Activated CD4-positive, alpha-beta memory T cell treated with anti-CD3 and anti-CD28 coated beads for 36 hours (primary cell): ENCODE results near the gene CUL9. TPM values are rescaled to one million over a fixed set of nuclear protein-coding genes. Genes with fewer than 3 reads are reported as not detected.

Source experiments
- CTCF ChIA-PET: fragments of 350-600 bp; sonication (Branson Sonifier 250); formaldehyde crosslinking; loops from one replicate; lab custom pipeline; 2021; ENCODE audit warnings: antibody characterized with exemption, inconsistent platforms; lab: Charles Lee
- POLR2A ChIA-PET: fragments of 350-600 bp; sonication (Branson Sonifier 250); formaldehyde crosslinking; loops from one replicate; lab custom pipeline; 2021; ENCODE audit warnings: antibody characterized with exemption; lab: Charles Lee
- DNase-seq: peaks from one replicate; pipeline ENCODE4 v3.0.0-alpha.2; 2020
- H3K27ac Mint-ChIP-seq: one replicate; pipeline ENCODE4 v1.8.0; 2021; ENCODE audit warnings: mixed read lengths
- H3K27me3 Mint-ChIP-seq: one replicate; pipeline ENCODE4 v1.8.0; 2021; ENCODE audit warnings: mixed read lengths
- H3K36me3 Mint-ChIP-seq: one replicate; pipeline ENCODE4 v1.8.0; 2021; ENCODE audit warnings: mixed read lengths
- H3K4me1 Mint-ChIP-seq: one replicate; pipeline ENCODE4 v1.8.0; 2021; ENCODE audit warnings: low read depth, mixed read lengths
- H3K4me3 Mint-ChIP-seq: one replicate; pipeline ENCODE4 v1.8.0; 2021; ENCODE audit warnings: mild to moderate bottlenecking, mixed read lengths
- H3K9me3 Mint-ChIP-seq: one replicate; pipeline ENCODE4 v1.8.0; 2021; ENCODE audit warnings: mixed read lengths
- intact Hi-C: fragments of 100-400 bp; cut with micrococcal nuclease; formaldehyde crosslinking; loops from one replicate; pipeline ENCODE4 v1.15.1; 2023
- total RNA-seq, 2 experiments: library from RNA; stranded (reverse); gene quantifications; one replicate each; pipeline ENCODE4 v1.2.3, GENCODE V29; 2021

CUL9 gene
- total RNA-seq, 2 experiments from 2014 or later: 37.8 to 38.4 TPM

DNA sequence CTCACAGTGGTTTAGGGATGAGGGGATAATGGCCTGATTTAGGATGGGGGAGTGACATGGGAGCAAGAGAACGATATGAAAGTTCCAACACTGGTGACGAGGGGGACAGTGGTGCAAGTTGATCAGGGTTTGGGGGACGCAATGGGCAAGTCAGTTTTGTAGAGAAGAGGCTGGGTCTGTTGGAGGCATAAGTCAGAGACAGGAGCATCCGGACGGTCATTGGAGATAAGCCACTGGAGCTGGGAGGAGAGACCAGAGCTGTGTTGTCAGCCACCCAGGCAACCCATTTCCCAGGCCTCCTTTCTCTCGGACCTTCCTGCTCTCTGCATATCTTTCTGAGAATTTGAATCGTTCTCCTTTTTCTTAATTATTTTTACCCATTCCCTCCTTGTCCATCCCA is 37.8 kb downstream of the CUL9 start:
- Mint-ChIP-seq H3K4me3 (no peak overlapping the region), H3K9me3 (no peaks in the 10 kb centered on the region), H3K4me1 (peaks cover 32% of the 10 kb centered on the region), H3K27me3 (no peaks in the 10 kb centered on the region), H3K36me3 (peaks cover 27% of the 10 kb centered on the region), H3K27ac (no peak overlapping the region)
- CTCF ChIA-PET: interaction anchor here (1.4 to 4.1 kb wide), 2 partner anchors 7 to 10 kb away, joined by 4 to 18 read pairs; partner anchors contain the start of gene DNPH1
- POLR2A ChIA-PET: no interaction called here
- no peak for DNase-seq
- intact Hi-C loops: loop anchor here (10.0 kb wide), 1 partner anchor 415 kb away; the partner anchor contains the start of gene MAD2L1BP

DNA sequence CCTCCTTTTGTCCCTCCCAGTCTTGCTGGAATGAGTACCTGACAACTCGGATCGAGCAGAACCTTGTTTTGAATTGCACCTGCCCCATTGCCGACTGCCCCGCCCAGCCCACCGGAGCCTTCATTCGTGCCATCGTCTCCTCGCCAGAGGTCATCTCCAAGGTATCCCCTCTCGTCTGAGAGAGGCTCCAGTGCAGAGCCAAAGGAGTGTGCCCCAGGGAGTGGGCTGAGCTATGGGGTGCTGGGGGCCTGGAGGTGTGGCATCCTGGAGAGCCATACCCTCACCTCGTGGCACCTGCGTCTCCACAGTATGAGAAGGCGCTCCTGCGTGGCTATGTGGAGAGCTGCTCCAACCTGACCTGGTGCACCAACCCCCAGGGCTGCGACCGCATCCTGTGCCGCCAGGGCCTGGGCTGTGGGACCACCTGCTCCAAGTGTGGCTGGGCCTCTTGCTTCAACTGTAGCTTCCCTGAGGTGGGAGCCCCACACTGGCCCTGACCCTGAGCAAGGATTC is 38.5 kb downstream of the CUL9 start:
- Mint-ChIP-seq H3K27me3 (no peaks in the 10 kb centered on the region), H3K36me3 (peaks cover 26% of the 10 kb centered on the region), H3K4me3 (no peak overlapping the region), H3K9me3 (no peaks in the 10 kb centered on the region), H3K4me1 (peaks cover 37% of the 10 kb centered on the region), H3K27ac (no peak overlapping the region)
- no peak for DNase-seq
- ChIA-PET CTCF (interaction anchor here (1.4 to 4.1 kb wide), 2 partner anchors 8 to 9 kb away, joined by 4 to 18 read pairs; partner anchors contain the start of gene DNPH1), POLR2A (interaction anchor here (0.6 to 1.4 kb wide), 2 partner anchors 29 to 300 kb away, joined by 3 to 4 read pairs; no protein-coding TSS in a partner anchor)
- intact Hi-C loops: loop anchor here (10.0 kb wide), 1 partner anchor 414 kb away; the partner anchor contains the start of gene MAD2L1BP

DNA sequence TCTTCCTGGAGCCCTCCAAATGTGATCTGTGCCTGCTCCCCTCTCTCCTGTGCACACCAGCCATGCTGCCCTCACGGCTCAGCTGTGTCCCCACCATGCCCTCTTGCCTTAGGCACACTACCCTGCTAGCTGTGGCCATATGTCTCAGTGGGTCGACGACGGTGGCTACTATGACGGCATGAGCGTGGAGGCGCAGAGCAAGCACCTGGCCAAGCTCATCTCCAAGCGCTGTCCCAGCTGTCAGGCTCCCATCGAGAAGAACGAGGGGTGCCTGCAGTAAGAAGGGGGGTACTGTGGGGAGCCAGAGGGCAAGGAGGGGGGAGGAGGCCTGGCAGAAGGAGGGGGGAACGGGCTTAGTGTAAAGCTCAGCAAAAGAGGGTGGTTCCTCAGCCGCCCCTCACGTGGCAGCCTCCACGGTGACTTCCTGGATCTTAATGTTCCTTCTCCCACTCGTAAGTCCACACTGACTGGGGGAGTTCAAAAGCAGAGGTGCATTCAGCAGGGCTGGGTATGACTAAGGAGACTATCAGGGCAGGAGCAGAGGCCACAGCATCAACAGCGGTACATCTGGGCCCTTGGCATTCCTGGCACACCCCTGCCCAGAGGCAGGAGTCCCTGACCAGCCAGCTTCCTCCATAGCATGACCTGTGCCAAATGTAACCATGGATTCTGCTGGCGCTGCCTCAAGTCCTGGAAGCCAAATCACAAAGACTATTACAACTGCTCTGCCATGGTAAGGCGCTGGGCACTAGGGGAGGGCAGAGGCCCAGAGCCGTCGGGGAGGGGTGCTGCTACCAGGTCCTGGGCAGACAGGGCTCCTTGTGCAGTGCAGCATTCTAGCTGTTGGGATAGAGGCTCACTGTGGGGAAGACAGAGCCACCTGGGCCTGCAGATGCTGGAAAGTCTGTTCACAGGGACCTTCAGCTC is 39.3 kb downstream of the CUL9 start:
- ChIA-PET POLR2A (interaction anchor here (0.6 to 1.4 kb wide), 3 partner anchors 30 to 300 kb away, joined by 3 to 4 read pairs (median 3); no protein-coding TSS in a partner anchor), CTCF (interaction anchor here (1.4 to 4.1 kb wide), 2 partner anchors 8 to 9 kb away, joined by 4 to 18 read pairs; partner anchors contain the start of gene DNPH1)
- H3K9me3 Mint-ChIP-seq: no peaks in the 10 kb centered on the region
- peaks cover 45% of the 10 kb centered on the region for H3K4me1 Mint-ChIP-seq
- H3K27me3 Mint-ChIP-seq: no peaks in the 10 kb centered on the region
- peaks cover 34% of the 10 kb centered on the region for H3K36me3 Mint-ChIP-seq
- H3K27ac Mint-ChIP-seq: peak overlapping the region; percentile 55
- intact Hi-C loops: loop anchor here (10.0 kb wide), 1 partner anchor 413 kb away; the partner anchor contains the start of gene MAD2L1BP
- H3K4me3 Mint-ChIP-seq: no peak overlapping the region
- DNase-seq: no peak

DNA sequence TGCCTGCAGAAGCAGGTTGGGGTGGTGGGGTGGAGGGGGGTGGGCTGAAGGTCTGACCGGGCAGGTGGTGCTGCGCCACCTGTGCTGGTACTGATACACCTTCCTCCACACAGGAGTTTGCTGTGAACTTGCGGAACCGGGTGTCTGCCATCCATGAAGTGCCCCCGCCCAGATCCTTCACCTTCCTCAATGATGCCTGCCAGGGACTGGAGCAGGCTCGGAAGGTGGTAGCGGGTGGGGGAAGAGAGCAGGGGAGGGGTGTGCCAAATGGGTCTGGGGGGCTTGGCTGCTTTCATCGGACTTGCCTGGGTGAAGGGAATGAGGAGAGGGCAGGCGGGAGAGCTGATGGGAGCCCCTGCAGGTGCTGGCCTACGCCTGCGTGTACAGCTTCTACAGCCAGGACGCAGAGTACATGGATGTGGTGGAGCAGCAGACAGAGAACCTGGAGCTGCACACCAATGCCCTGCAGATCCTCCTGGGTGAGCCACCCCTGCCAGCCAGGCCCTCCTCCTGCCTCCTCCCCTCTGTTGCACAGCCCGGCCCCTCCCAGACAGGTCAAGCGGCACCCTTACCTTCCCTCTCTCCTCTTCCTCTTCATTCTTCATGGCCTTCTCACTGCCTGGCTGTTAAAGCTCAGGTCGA is 40.5 kb downstream of the CUL9 start:
- H3K9me3 Mint-ChIP-seq: no peaks in the 10 kb centered on the region
- no peak for DNase-seq
- peak overlapping the region; percentile 43 for H3K27ac Mint-ChIP-seq
- CTCF ChIA-PET: no interaction called here
- H3K27me3 Mint-ChIP-seq: no peaks in the 10 kb centered on the region
- peaks cover 34% of the 10 kb centered on the region for H3K36me3 Mint-ChIP-seq
- POLR2A ChIA-PET: interaction anchor here (0.9 to 2.0 kb wide), 4 partner anchors 8 to 293 kb away, joined by 3 to 9 read pairs (median 3); partner anchors contain the start of genes CNPY3 and CUL9
- H3K4me3 Mint-ChIP-seq: peak overlapping the region; percentile 40
- peaks cover 55% of the 10 kb centered on the region for H3K4me1 Mint-ChIP-seq
- intact Hi-C loops: loop anchor here (10.0 kb wide), 1 partner anchor 412 kb away; the partner anchor contains the start of gene MAD2L1BP

DNA sequence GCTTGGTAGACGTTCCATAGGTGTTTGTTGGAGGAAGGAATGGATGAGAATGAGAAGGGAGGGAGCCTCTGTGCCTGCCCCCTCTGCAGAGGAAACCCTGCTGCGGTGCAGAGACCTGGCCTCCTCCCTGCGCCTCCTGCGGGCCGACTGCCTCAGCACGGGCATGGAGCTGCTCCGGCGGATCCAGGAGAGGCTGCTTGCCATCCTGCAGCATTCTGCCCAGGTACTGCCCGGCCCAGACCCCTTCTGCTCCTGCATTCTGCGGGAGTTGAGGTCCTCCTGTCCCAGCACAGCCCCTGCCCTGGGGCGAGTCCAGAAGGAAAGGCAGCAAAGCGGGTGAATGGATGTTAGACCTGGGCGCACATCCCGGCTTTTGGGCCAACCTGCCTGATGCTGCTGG is 41.2 kb downstream of the CUL9 start:
- Mint-ChIP-seq H3K9me3 (no peaks in the 10 kb centered on the region), H3K4me3 (peak overlapping the region; percentile 40), H3K27me3 (no peaks in the 10 kb centered on the region), H3K36me3 (peaks cover 34% of the 10 kb centered on the region), H3K4me1 (peaks cover 60% of the 10 kb centered on the region), H3K27ac (peak overlapping the region; percentile 99)
- no peak for DNase-seq
- ChIA-PET POLR2A (interaction anchor here (0.9 to 2.2 kb wide), 7 partner anchors 8 to 294 kb away, joined by 3 to 11 read pairs (median 3); partner anchors contain the start of genes CNPY3 and CUL9), CTCF (interaction anchor here (0.6 kb wide), 1 partner anchor 214 kb away, joined by 3 read pairs; no protein-coding TSS in a partner anchor)
- intact Hi-C loops: loop anchor here (10.0 kb wide), 1 partner anchor 412 kb away; the partner anchor contains the start of gene MAD2L1BP

DNA sequence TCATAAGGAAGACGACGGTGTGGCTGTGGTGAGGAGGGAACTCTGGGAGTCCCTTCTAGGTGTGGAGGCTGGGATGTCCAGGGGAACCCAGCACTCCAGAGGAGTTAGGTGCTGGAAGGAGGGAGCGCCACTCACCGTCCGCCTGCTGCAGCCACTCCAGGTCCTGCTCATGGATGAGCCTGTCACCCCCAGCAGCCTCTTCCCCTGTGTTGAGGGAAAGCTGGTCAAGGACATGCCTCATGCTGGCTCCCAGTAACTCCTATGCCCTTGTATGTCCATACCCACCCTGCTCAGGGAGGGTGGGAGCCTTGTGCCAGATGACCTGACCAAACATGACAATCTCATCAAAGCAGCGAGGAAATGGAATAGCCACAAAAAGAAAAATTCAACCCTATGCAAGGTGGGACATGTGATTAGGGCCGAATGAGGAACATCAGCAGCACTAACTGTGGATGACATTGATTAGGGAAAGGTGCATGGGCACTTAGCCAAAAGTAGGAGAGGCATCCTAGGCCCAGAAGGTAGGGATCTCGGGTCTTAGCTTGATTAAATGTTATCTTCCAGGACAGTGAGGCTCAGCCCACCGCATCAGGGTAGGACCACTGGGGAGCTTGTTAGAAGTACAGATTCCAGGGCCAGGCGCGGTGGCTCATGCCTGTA is 44.3 kb downstream of the CUL9 start:
- Mint-ChIP-seq H3K36me3 (peaks cover 26% of the 10 kb centered on the region), H3K9me3 (no peaks in the 10 kb centered on the region), H3K27ac (peak overlapping the region; percentile 99), H3K4me1 (peaks cover 68% of the 10 kb centered on the region), H3K4me3 (no peak overlapping the region), H3K27me3 (no peaks in the 10 kb centered on the region)
- no peak for DNase-seq
- intact Hi-C loops: loop anchor here (10.0 kb wide), 1 partner anchor 408 kb away; the partner anchor contains the start of gene MAD2L1BP
- ChIA-PET CTCF (no interaction called here), POLR2A (interaction anchor here (0.9 kb wide), 1 partner anchor 12 kb away, joined by 3 read pairs; no protein-coding TSS in a partner anchor)

DNA sequence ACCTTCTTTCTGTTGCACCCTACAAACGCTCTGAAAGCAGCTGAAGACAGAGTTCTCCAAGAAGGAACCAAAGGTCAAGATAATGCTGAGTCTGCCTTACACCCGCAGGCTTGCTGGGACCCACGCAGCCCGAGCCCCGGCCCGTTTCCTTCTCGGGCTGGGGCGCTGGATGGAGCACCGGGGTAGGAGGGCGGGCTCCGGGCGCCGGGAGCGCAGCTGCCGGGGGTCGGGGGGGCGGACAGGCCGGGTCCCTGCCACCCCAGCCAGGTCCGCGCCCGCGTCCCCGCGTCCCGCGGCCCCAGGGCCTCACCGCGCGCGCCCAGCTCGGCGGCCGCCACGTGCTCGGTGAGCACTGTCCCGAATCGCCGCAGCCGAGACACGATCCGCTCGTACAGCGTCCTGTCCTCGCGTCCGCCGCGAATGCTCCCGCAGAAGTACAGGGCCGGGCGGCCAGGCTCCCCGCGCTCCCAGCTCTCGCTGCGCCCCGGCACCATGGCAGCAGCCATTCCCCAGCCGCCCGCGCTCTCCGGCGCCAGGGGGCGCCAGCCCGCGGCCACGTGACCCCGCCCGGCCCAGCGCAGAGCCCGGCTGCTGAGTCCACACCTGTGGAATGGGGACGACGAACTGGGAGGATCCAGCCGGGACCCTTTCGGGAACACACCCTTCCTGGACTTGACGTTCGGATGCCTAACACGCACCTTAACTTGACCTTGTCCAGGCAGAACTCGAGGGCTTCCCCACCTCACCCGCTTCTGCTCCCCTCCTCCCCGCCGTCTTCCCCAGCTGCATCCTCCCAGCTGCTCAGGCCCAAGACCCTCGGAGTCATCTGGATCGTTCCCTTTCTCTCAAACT is 47.2 kb downstream of the CUL9 start, which contains the start of gene DNPH1:
Gene DNPH1 (minus strand): TSS at position 531 of the 852 bp plus-strand sequence. CDS start 25 bp downstream, at position 506.
- ChIA-PET POLR2A (interaction anchor here (0.6 to 2.3 kb wide), 10 partner anchors 9 to 278 kb away, joined by 3 to 9 read pairs (median 5); partner anchors contain the start of genes SRF and ZNF318), CTCF (interaction anchor here (0.6 to 2.6 kb wide), 42 partner anchors 9 to 350 kb away, joined by 3 to 19 read pairs (median 4); partner anchors contain the start of genes ABCC10, CRIP3, CUL7 and CUL9)
- H3K36me3 Mint-ChIP-seq: peaks cover 18% of the 10 kb centered on the region
- peak; percentile 86 for DNase-seq
- peak within 1 kb of the TSS; percentile 82 for H3K27ac Mint-ChIP-seq
- no peaks in the 10 kb centered on the region for H3K9me3 Mint-ChIP-seq
- intact Hi-C loops: loop anchor here (10.0 kb wide), 1 partner anchor 406 kb away; the partner anchor contains the start of gene MAD2L1BP
- H3K4me3 Mint-ChIP-seq: peak within 1 kb of the TSS; percentile 89
- H3K27me3 Mint-ChIP-seq: no peaks in the 10 kb centered on the region
- H3K4me1 Mint-ChIP-seq: peaks cover 42% of the 10 kb centered on the region

DNA sequence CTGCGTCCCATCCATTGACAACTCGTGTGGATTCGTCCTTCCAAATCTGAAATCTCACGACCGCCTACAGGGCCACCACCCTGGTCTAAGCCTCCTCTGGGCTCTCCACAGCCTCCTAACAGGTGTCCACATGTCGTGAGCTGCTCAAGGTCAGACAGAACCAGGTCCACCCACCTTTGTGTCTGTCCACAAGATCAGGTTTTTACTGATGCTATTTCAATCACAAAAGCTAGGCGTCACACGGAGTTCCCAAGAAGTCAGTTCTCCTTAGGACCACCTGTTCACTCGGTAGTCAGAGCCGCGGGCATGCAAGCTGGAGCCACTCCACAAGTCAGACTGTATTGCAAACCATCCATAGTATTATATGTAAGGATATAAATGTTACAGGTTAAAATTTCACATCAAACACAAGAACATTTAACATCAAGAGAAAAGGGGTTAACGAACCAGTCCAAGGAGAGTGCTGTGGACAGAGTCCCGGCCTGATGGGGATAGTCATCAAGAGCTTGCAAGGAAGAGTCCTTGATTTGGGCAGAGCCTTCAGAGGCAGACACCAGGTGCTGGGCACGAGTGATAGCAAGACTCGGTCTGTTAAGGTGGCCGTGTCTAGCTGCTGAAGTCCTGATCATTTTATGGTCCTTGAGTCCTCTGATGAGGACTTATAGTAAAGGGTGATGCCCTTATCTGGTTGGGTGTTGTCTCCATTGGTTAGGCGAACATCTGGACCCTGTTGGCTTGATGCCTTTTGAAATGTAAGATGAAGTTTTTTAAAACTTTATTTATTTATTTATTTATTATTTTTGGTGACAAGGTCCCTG is 48.0 kb downstream of the CUL9 start:
- ChIA-PET CTCF (interaction anchor here (0.5 to 2.6 kb wide), 29 partner anchors 8 to 1008 kb away, joined by 3 to 19 read pairs (median 6); partner anchors contain the start of genes ABCC10, CRIP3, CUL9 and DLK2), POLR2A (interaction anchor here (0.6 to 2.3 kb wide), 10 partner anchors 7 to 277 kb away, joined by 3 to 9 read pairs (median 5); partner anchors contain the start of genes SRF and ZNF318)
- peaks cover 36% of the 10 kb centered on the region for H3K4me1 Mint-ChIP-seq
- H3K36me3 Mint-ChIP-seq: peaks cover 15% of the 10 kb centered on the region
- no peak for DNase-seq
- intact Hi-C loops: loop anchor here (10.0 kb wide), 1 partner anchor 405 kb away; the partner anchor contains the start of gene MAD2L1BP
- H3K9me3 Mint-ChIP-seq: no peaks in the 10 kb centered on the region
- no peaks in the 10 kb centered on the region for H3K27me3 Mint-ChIP-seq
- peak overlapping the region; percentile 76 for H3K4me3 Mint-ChIP-seq
- H3K27ac Mint-ChIP-seq: peak overlapping the region; percentile 67

DNA sequence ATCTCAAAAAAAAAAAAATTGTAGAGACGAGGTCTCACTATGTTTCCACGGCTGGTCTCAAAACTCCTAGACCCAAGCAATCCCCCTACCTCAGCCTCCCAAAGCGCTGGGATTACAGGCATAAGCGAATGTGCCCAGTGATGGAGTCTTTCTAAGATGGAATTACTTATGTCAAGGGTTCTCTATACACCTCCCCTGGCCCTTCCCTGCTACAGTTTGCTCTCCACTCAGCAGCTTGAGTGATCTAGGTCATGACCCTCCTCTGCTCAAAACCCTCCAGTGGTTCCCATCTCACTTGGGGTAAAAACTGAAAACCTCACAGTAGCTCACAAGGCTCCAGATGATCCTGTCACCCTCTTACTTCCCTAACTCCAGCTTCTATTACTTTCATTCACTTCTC is 49.1 kb downstream of the CUL9 start:
- DNase-seq: no peak
- Mint-ChIP-seq H3K36me3 (peaks cover 7% of the 10 kb centered on the region), H3K9me3 (no peaks in the 10 kb centered on the region), H3K27me3 (no peaks in the 10 kb centered on the region), H3K4me1 (peaks cover 26% of the 10 kb centered on the region), H3K27ac (no peak overlapping the region), H3K4me3 (no peak overlapping the region)
- POLR2A ChIA-PET: interaction anchor here (1.3 kb wide), 1 partner anchor 8 kb away, joined by 3 read pairs; no protein-coding TSS in a partner anchor
- intact Hi-C loops: no loop called here
- CTCF ChIA-PET: interaction anchor here (0.6 to 2.6 kb wide), 3 partner anchors 77 to 512 kb away, joined by 3 to 19 read pairs (median 3); no protein-coding TSS in a partner anchor
